Neural cell (in vitro differentiated cells): ENCODE results near the gene NYAP1. TPM values are rescaled to one million over a fixed set of nuclear protein-coding genes. Genes with fewer than 3 reads are reported as not detected.

ENCODE experiments used
- H2AFZ ChIP-seq: fragments of 200-600, 300-800 bp; sonication (generic), shearing (Covaris generic); 2 replicates; pipeline ENCODE4 v1.6.0; 2014; ENCODE audit warnings: low read depth, mild to moderate bottlenecking, antibody characterized with exemption, low read length, moderate library complexity
- H3F3A ChIP-seq: fragments of 200-600 bp; shearing (Covaris generic); 2 replicates; pipeline ENCODE4 v1.6.1; 2016; ENCODE audit warnings: mild to moderate bottlenecking, moderate library complexity, mixed read lengths, antibody characterized with exemption, low read length; ENCODE audit not compliant: insufficient read depth, poor library complexity, severe bottlenecking
- H3K27ac ChIP-seq: fragments of 200-600, 300-800 bp; sonication (generic), shearing (Covaris generic); 2 replicates; pipeline ENCODE4 v1.5.1; 2014; ENCODE audit warnings: mild to moderate bottlenecking, low read length, moderate library complexity
- H3K27me3 ChIP-seq: fragments of 300-800, 200-600 bp; sonication (generic), shearing (Covaris generic); 2 replicates; pipeline ENCODE4 v1.6.0; 2014; ENCODE audit warnings: mild to moderate bottlenecking, low read depth, low read length, moderate library complexity; ENCODE audit not compliant: insufficient read depth
- H3K36me3 ChIP-seq: fragments of 300-800, 200-600 bp; sonication (generic), shearing (Covaris generic); 2 replicates; pipeline ENCODE4 v1.5.1; 2014; ENCODE audit warnings: mild to moderate bottlenecking, antibody characterized with exemption, low read length, moderate library complexity; ENCODE audit not compliant: insufficient read depth
- H3K4me2 ChIP-seq: fragments of 300-800, 200-600 bp; sonication (generic), shearing (Covaris generic); 2 replicates; pipeline ENCODE4 v1.6.0; 2014; ENCODE audit warnings: mild to moderate bottlenecking, low read length
- H3K4me3 ChIP-seq: fragments of 300-800, 200-600 bp; sonication (generic), shearing (Covaris generic); 2 replicates; pipeline ENCODE4 v1.5.1; 2014; ENCODE audit warnings: mild to moderate bottlenecking, low read length, moderate library complexity
- H3K79me2 ChIP-seq: fragments of 200-600 bp; shearing (Covaris generic); replicated peaks from 2 replicates; pipeline ENCODE4 v1.6.0; 2014; ENCODE audit warnings: mild to moderate bottlenecking, low read length, moderate library complexity; ENCODE audit not compliant: insufficient read depth
- H3K9ac ChIP-seq: fragments of 300-800, 200-600 bp; sonication (generic), shearing (Covaris generic); 2 replicates; pipeline ENCODE4 v1.6.1; 2016; ENCODE audit warnings: mild to moderate bottlenecking, low read length, mixed read lengths
- H3K9me2 ChIP-seq: fragments of 200-600 bp; shearing (Covaris generic); 2 replicates; pipeline ENCODE4 v1.6.1; 2016; ENCODE audit warnings: mild to moderate bottlenecking, low read length, mixed read lengths; ENCODE audit not compliant: insufficient read depth
- H3K9me3 ChIP-seq: fragments of 200-600, 300-800 bp; sonication (generic), shearing (Covaris generic); 2 replicates; pipeline ENCODE4 v1.6.1; 2016; ENCODE audit warnings: mild to moderate bottlenecking, mixed run types, low read length, moderate library complexity, mixed read lengths
- H4K20me1 ChIP-seq: fragments of 200-600 bp; shearing (Covaris generic); 2 replicates; pipeline ENCODE4 v1.6.1; 2016; ENCODE audit warnings: mild to moderate bottlenecking, mixed run types; ENCODE audit not compliant: insufficient read depth
- EP300 ChIP-seq: fragments of 450-650 bp; conservative IDR thresholded peaks from 2 replicates; pipeline ENCODE4 v1.6.1; 2014; ENCODE audit warnings: antibody characterized with exemption, mild to moderate bottlenecking, moderate library complexity; ENCODE audit not compliant: poor library complexity, severe bottlenecking
- EZH2 ChIP-seq: fragments of 200-600, 300-800 bp; shearing (Covaris generic), sonication (generic); IDR thresholded peaks from 2 replicates; pipeline ENCODE4 v1.6.1; 2014; ENCODE audit warnings: antibody characterized with exemption, low read length, borderline replicate concordance, mild to moderate bottlenecking; ENCODE audit not compliant: insufficient read depth, poor library complexity, severe bottlenecking
- MXI1 ChIP-seq: fragments of 450-650 bp; conservative IDR thresholded peaks from 2 replicates; pipeline ENCODE4 v1.6.1; 2014; ENCODE audit warnings: antibody characterized with exemption, mild to moderate bottlenecking; ENCODE audit not compliant: poor library complexity, severe bottlenecking
- POLR2AphosphoS5 ChIP-seq: IDR thresholded peaks from 2 replicates; pipeline ENCODE4 v1.6.1; 2012
- RAD21 ChIP-seq: fragments of 450-650 bp; conservative IDR thresholded peaks from 2 replicates; pipeline ENCODE4 v1.6.1; 2014; ENCODE audit warnings: antibody characterized with exemption, mild to moderate bottlenecking, moderate library complexity
- SMC3 ChIP-seq: fragments of 450-650 bp; conservative IDR thresholded peaks from 2 replicates; pipeline ENCODE4 v1.6.1; 2014; ENCODE audit warnings: antibody characterized with exemption, mild to moderate bottlenecking, moderate library complexity; ENCODE audit not compliant: poor library complexity
- TAF1 ChIP-seq: IDR thresholded peaks from 2 replicates; pipeline ENCODE4 v1.6.1; 2012; ENCODE audit warnings: low read depth
- polyA plus RNA-seq: library from polyadenylated mRNA; depleted of rRNA; stranded (reverse); fragments of >200 nt; gene quantifications from 2 replicates; pipeline ENCODE4 v1.2.3, GENCODE V29; 2014
- TF ChIP-seq, protein P1 (sequence below): IDR thresholded peaks from 2 replicates; pipeline ENCODE4 v1.6.1; 2012; ENCODE audit warnings: borderline replicate concordance
- TF ChIP-seq, protein P2 (sequence below): fragments of 450-650 bp; IDR thresholded peaks from 2 replicates; pipeline ENCODE4 v1.5.1; 2014; ENCODE audit warnings: antibody characterized with exemption, mild to moderate bottlenecking, moderate library complexity; ENCODE audit not compliant: poor library complexity, severe bottlenecking

Gene NYAP1
- polyA plus RNA-seq, 1 donor from 2014 or later: 70.1 TPM

- no peak overlapping the region for H2AFZ ChIP-seq
- H3K27me3 ChIP-seq: no peaks in the 10 kb centered on the region
- no peaks in the 10 kb centered on the region for H4K20me1 ChIP-seq
- H3K79me2 ChIP-seq: no peaks in the 10 kb centered on the region
- no peak overlapping the region for H3K27ac ChIP-seq
- H3K9ac ChIP-seq: no peak overlapping the region
- H3K4me3 ChIP-seq: peak overlapping the region; percentile 96
- TF ChIP-seq SMC3 (no peak), TAF1 (no peak), MXI1 (no peak), POLR2AphosphoS5 (no peak), EP300 (no peak), RAD21 (no peak), EZH2 (no peak)
- TF ChIP-seq, protein P1, sequence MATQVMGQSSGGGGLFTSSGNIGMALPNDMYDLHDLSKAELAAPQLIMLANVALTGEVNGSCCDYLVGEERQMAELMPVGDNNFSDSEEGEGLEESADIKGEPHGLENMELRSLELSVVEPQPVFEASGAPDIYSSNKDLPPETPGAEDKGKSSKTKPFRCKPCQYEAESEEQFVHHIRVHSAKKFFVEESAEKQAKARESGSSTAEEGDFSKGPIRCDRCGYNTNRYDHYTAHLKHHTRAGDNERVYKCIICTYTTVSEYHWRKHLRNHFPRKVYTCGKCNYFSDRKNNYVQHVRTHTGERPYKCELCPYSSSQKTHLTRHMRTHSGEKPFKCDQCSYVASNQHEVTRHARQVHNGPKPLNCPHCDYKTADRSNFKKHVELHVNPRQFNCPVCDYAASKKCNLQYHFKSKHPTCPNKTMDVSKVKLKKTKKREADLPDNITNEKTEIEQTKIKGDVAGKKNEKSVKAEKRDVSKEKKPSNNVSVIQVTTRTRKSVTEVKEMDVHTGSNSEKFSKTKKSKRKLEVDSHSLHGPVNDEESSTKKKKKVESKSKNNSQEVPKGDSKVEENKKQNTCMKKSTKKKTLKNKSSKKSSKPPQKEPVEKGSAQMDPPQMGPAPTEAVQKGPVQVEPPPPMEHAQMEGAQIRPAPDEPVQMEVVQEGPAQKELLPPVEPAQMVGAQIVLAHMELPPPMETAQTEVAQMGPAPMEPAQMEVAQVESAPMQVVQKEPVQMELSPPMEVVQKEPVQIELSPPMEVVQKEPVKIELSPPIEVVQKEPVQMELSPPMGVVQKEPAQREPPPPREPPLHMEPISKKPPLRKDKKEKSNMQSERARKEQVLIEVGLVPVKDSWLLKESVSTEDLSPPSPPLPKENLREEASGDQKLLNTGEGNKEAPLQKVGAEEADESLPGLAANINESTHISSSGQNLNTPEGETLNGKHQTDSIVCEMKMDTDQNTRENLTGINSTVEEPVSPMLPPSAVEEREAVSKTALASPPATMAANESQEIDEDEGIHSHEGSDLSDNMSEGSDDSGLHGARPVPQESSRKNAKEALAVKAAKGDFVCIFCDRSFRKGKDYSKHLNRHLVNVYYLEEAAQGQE: no peak
- TF ChIP-seq, protein P2, sequence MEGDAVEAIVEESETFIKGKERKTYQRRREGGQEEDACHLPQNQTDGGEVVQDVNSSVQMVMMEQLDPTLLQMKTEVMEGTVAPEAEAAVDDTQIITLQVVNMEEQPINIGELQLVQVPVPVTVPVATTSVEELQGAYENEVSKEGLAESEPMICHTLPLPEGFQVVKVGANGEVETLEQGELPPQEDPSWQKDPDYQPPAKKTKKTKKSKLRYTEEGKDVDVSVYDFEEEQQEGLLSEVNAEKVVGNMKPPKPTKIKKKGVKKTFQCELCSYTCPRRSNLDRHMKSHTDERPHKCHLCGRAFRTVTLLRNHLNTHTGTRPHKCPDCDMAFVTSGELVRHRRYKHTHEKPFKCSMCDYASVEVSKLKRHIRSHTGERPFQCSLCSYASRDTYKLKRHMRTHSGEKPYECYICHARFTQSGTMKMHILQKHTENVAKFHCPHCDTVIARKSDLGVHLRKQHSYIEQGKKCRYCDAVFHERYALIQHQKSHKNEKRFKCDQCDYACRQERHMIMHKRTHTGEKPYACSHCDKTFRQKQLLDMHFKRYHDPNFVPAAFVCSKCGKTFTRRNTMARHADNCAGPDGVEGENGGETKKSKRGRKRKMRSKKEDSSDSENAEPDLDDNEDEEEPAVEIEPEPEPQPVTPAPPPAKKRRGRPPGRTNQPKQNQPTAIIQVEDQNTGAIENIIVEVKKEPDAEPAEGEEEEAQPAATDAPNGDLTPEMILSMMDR: no peak
- H3K9me2 ChIP-seq: no peaks in the 10 kb centered on the region
- H3F3A ChIP-seq: no peaks in the 10 kb centered on the region
- H3K36me3 ChIP-seq: no peaks in the 10 kb centered on the region
- no peak overlapping the region for H3K4me2 ChIP-seq
- H3K9me3 ChIP-seq: no peaks in the 10 kb centered on the region
These were observed 6.5 kb upstream of the NYAP1 start for GRCh38 chr7:100476903-100477870.

GRCh38 chr7:100477871-100478267, 5.9 kb upstream of the NYAP1 start:
- TF ChIP-seq SMC3 (no peak), RAD21 (no peak), POLR2AphosphoS5 (no peak), TAF1 (no peak), MXI1 (no peak), EZH2 (no peak), EP300 (no peak)
- TF ChIP-seq, protein P2: no peak
- TF ChIP-seq, protein P1: no peak

More at GRCh38 chr7:100477871-100478267, 5.9 kb upstream of the NYAP1 start:
- H3F3A ChIP-seq: no peaks in the 10 kb centered on the region
- no peak overlapping the region for H2AFZ ChIP-seq
- H4K20me1 ChIP-seq: no peaks in the 10 kb centered on the region
- H3K36me3 ChIP-seq: no peaks in the 10 kb centered on the region
- H3K9me2 ChIP-seq: no peaks in the 10 kb centered on the region
- H3K9ac ChIP-seq: peak overlapping the region; percentile 71
- no peak overlapping the region for H3K27ac ChIP-seq
- no peak overlapping the region for H3K4me2 ChIP-seq
- no peaks in the 10 kb centered on the region for H3K9me3 ChIP-seq
- peak overlapping the region; percentile 96 for H3K4me3 ChIP-seq
- no peaks in the 10 kb centered on the region for H3K27me3 ChIP-seq
- no peaks in the 10 kb centered on the region for H3K79me2 ChIP-seq
